H1 (cell line): Measurements from ENCODE around the gene MACF1. TPM values are rescaled to one million over a fixed set of nuclear protein-coding genes. Genes with fewer than 3 reads are reported as not detected.

Experiments
- CTCF ChIA-PET: fragments of 300-600 bp; sonication (Branson Sonifier 250); formaldehyde crosslinking; loops from one replicate; lab custom pipeline; 2021; ENCODE audit not compliant: partially characterized antibody; lab: Charles Lee
- POLR2A ChIA-PET: fragments of 300-600 bp; sonication (Branson Sonifier 250); formaldehyde crosslinking; loops from one replicate; lab custom pipeline; 2021; ENCODE audit warnings: inconsistent platforms; ENCODE audit not compliant: partially characterized antibody; lab: Charles Lee
- DNase-seq, 2 experiments: peaks; one replicate each; pipeline versions ENCODE4 v3.0.0 to v3.0.0-alpha.2; 2010 to 2022; ENCODE audit warnings: low spot score in 2 of 2, low read depth in 1 of 2, mixed read lengths in 1 of 2
- FAIRE-seq: peaks from 2 replicates; lab custom pipeline; 2011; peaks lifted over from hg19 to GRCh38; lab: Jason Lieb, UNC
- H2AFZ ChIP-seq: 2 replicates; pipeline ENCODE4 v1.8.1; 2012; ENCODE audit warnings: low read length, inconsistent platforms
- H2AK5ac ChIP-seq: 2 replicates; pipeline ENCODE4 v1.6.1; 2013; ENCODE audit warnings: low read depth, low read length
- H2BK120ac ChIP-seq: replicated peaks from 2 replicates; pipeline ENCODE3; 2013; ENCODE audit warnings: low read depth, low read length, inconsistent platforms
- H2BK12ac ChIP-seq: 2 replicates; pipeline ENCODE4 v1.6.1; 2013; ENCODE audit warnings: low read depth, low read length
- H2BK15ac ChIP-seq: 2 replicates; pipeline ENCODE4 v1.6.1; 2013; ENCODE audit warnings: low read length
- H2BK20ac ChIP-seq: 2 replicates; pipeline ENCODE4 v1.6.1; 2013; ENCODE audit warnings: low read length
- H2BK5ac ChIP-seq: 2 replicates; pipeline ENCODE4 v1.6.1; 2013; ENCODE audit warnings: low read depth, low read length
- H3K14ac ChIP-seq: 2 replicates; pipeline ENCODE4 v1.6.1; 2013; ENCODE audit warnings: inconsistent platforms; ENCODE audit not compliant: insufficient read length
- H3K18ac ChIP-seq: 2 replicates; pipeline ENCODE4 v1.6.1; 2013; ENCODE audit warnings: low read length; ENCODE audit errors: extremely low read depth
- H3K23ac ChIP-seq: 2 replicates; pipeline ENCODE4 v1.6.1; 2013; ENCODE audit warnings: inconsistent platforms; ENCODE audit not compliant: insufficient read length
- H3K23me2 ChIP-seq: 2 replicates; pipeline ENCODE4 v1.6.1; 2013; ENCODE audit warnings: low read depth, low read length
- H3K27ac ChIP-seq: 2 replicates; pipeline ENCODE4 v1.6.1; 2011; ENCODE audit warnings: low read depth, low read length, inconsistent platforms
- H3K27me3 ChIP-seq, 4 experiments: replicated peaks in 1 of 4; 1 replicate in 1 of 4; 2 replicates in 3 of 4; pipeline versions ENCODE4 v1.6.1 to v1.8.1; 2011 to 2013; ENCODE audit warnings: low read length in 3 of 4, mild to moderate bottlenecking in 3 of 4, inconsistent platforms in 2 of 4, mixed read lengths in 2 of 4, moderate library complexity in 1 of 4; ENCODE audit not compliant: control insufficient read depth in 3 of 4, insufficient read depth in 3 of 4; ENCODE audit errors: extremely low read depth in 1 of 4
- H3K36me3 ChIP-seq, 4 experiments: 2 replicates each; pipeline versions ENCODE4 v1.6.1 to v1.8.1; 2011 to 2013; ENCODE audit warnings: mild to moderate bottlenecking in 4 of 4, low read length in 3 of 4, moderate library complexity in 2 of 4, control low read depth in 1 of 4, inconsistent platforms in 1 of 4; ENCODE audit not compliant: insufficient read depth in 4 of 4, control insufficient read depth in 2 of 4
- H3K4ac ChIP-seq: replicated peaks from 2 replicates; pipeline ENCODE3; 2013; ENCODE audit warnings: low read length, low read depth, mixed read lengths, inconsistent platforms; ENCODE audit not compliant: insufficient read length
- H3K4me1 ChIP-seq, 4 experiments: replicated peaks in 1 of 4; 1 replicate in 1 of 4; 2 replicates in 3 of 4; pipeline versions ENCODE4 v1.6.1 to v1.8.1; 2011 to 2013; ENCODE audit warnings: low read length in 3 of 4, inconsistent platforms in 2 of 4, mixed read lengths in 1 of 4; ENCODE audit not compliant: insufficient read depth in 4 of 4, control insufficient read depth in 3 of 4
- H3K4me2 ChIP-seq, 2 experiments: 2 replicates each; pipeline versions ENCODE4 v1.6.1 to v1.8.1; 2011 to 2013; ENCODE audit warnings: low read depth in 2 of 2, low read length in 2 of 2, control low read depth in 1 of 2, inconsistent platforms in 1 of 2, mild to moderate bottlenecking in 1 of 2; ENCODE audit not compliant: insufficient read depth in 1 of 2
- H3K4me3 ChIP-seq, 4 experiments: fragments of 200-600, 300-600 bp in 1 of 4; sonication (generic), shearing (Covaris generic), sonication (Bioruptor Twin) in 1 of 4; 2 replicates each; pipeline versions ENCODE4 v1.5.1 to v1.8.1; 2011 to 2016; ENCODE audit warnings: low read length in 4 of 4, low read depth in 3 of 4, control low read depth in 2 of 4, inconsistent platforms in 2 of 4, mild to moderate bottlenecking in 2 of 4, mixed read lengths in 1 of 4, moderate library complexity in 1 of 4; ENCODE audit not compliant: insufficient read depth in 2 of 4; ENCODE audit errors: extremely low read depth in 1 of 4
- H3K56ac ChIP-seq: replicated peaks from 2 replicates; pipeline ENCODE3; 2013; ENCODE audit warnings: low read depth, mild to moderate bottlenecking, mixed read lengths, low read length, inconsistent platforms; ENCODE audit not compliant: insufficient read length
- H3K79me1 ChIP-seq: 2 replicates; pipeline ENCODE4 v1.6.1; 2013; ENCODE audit warnings: low read depth, low read length, control low read depth
- H3K79me2 ChIP-seq, 2 experiments: 2 replicates each; pipeline versions ENCODE4 v1.6.1 to v1.8.1; 2012 to 2013; ENCODE audit warnings: low read length in 2 of 2, mild to moderate bottlenecking in 2 of 2, inconsistent platforms in 1 of 2; ENCODE audit not compliant: insufficient read depth in 2 of 2, control insufficient read depth in 1 of 2
- H3K9ac ChIP-seq, 4 experiments: replicated peaks in 1 of 4; 1 replicate in 1 of 4; 2 replicates in 3 of 4; pipeline versions ENCODE4 v1.6.1 to v1.8.1; 2011 to 2013; ENCODE audit warnings: low read depth in 3 of 4, low read length in 3 of 4, control low read depth in 2 of 4, mild to moderate bottlenecking in 2 of 4, moderate library complexity in 2 of 4, inconsistent platforms in 1 of 4; ENCODE audit errors: extremely low read depth in 1 of 4
- H3K9me3 ChIP-seq, 2 experiments: 2 replicates each; pipeline versions ENCODE4 v1.6.1 to v1.8.1; 2012 to 2013; ENCODE audit warnings: mild to moderate bottlenecking in 2 of 2, moderate library complexity in 2 of 2, control low read depth in 1 of 2, inconsistent platforms in 1 of 2, low read depth in 1 of 2, low read length in 1 of 2, mixed read lengths in 1 of 2; ENCODE audit not compliant: insufficient read depth in 2 of 2
- H4K20me1 ChIP-seq, 2 experiments: replicated peaks in 1 of 2; 2 replicates each; pipeline versions ENCODE3 to v1.8.1; 2011 to 2013; ENCODE audit warnings: inconsistent platforms in 2 of 2, low read length in 2 of 2, mild to moderate bottlenecking in 1 of 2; ENCODE audit not compliant: insufficient read depth in 2 of 2, control insufficient read depth in 1 of 2
- H4K5ac ChIP-seq: 2 replicates; pipeline ENCODE4 v1.6.1; 2013; ENCODE audit warnings: low read length, low read depth, mixed read lengths, inconsistent platforms; ENCODE audit not compliant: insufficient read length
- H4K8ac ChIP-seq: 2 replicates; pipeline ENCODE4 v1.8.0; 2013; ENCODE audit warnings: mild to moderate bottlenecking, moderate library complexity, low read length, inconsistent platforms; ENCODE audit not compliant: insufficient read depth; ENCODE audit errors: extremely low read depth
- H4K91ac ChIP-seq: replicated peaks from 2 replicates; pipeline ENCODE3; 2013; ENCODE audit warnings: low read length, mixed read lengths, inconsistent platforms; ENCODE audit not compliant: insufficient read length
- BACH1 ChIP-seq: IDR thresholded peaks from 2 replicates; pipeline ENCODE4 v1.6.1; 2012; ENCODE audit warnings: low read length, improper control_type of control experiment
- KDM1A ChIP-seq: fragments of 200-600, 300-600 bp; sonication (generic); IDR thresholded peaks from 2 replicates; pipeline ENCODE4 v1.7.1; 2016; ENCODE audit warnings: mild to moderate bottlenecking, low read length, borderline replicate concordance
- KDM4A ChIP-seq: IDR thresholded peaks from one replicate; pipeline ENCODE4 v1.7.1; 2012; ENCODE audit warnings: low read depth, mild to moderate bottlenecking, moderate library complexity, low read length, inconsistent platforms; ENCODE audit not compliant: severe bottlenecking
- SIRT6 ChIP-seq: IDR thresholded peaks from one replicate; pipeline ENCODE4 v1.7.1; 2012; ENCODE audit warnings: low read length, inconsistent platforms
- TBP ChIP-seq: IDR thresholded peaks from 2 replicates; pipeline ENCODE4 v1.6.1; 2011; ENCODE audit warnings: low read depth, low read length, improper control_type of control experiment
- WGBS, 2 experiments: shearing (Covaris generic) in 1 of 2; methylation state at CpG; one replicate each; pipeline versions ENCODE4 v1.1.6 to v1.1.7; 2013 to 2015; ENCODE audit warnings: low lambda C conversion rate in 2 of 2, mixed read lengths in 2 of 2, inconsistent platforms in 1 of 2, low coverage in 1 of 2, missing lambda C conversion rate in 1 of 2; ENCODE audit not compliant: insufficient replicate concordance in 2 of 2, insufficient coverage in 1 of 2, insufficient read length in 1 of 2; ENCODE audit errors: extremely low coverage in 1 of 2, missing lambda C conversion rate in 1 of 2; 5-methylcytosine and 5-hydroxymethylcytosine counted together
- polyA plus RNA-seq, 7 experiments: library from polyadenylated mRNA; depleted of rRNA in 3 of 7; stranded (reverse) in 5 of 7; unstranded in 2 of 7; fragments of >200 nt in 5 of 7; fragments of 200-250 nt in 2 of 7; gene quantifications; 1 replicate in 5 of 7; 2 replicates in 1 of 7; 4 replicates in 1 of 7; pipeline versions ENCODE4 v1.2.1 to v1.2.3, GENCODE V29; 2011 to 2013; ENCODE audit warnings: missing spikeins in 2 of 7, mixed read lengths in 2 of 7
- total RNA-seq: library from RNA; stranded (reverse); fragmentation: NEBNext Ultra II Directional; extraction: Animal tissue kit (Norgen Biotek cat#: 25700); gene quantifications from 2 replicates; pipeline ENCODE4 v1.2.1, GENCODE V29; 2021

MACF1 gene
- total and polyA plus RNA-seq, 2 of the 8 experiments (the other 6 are each of a cell fraction or from before 2014, with no cell fraction given), result 59.8 to 285 TPM

- H3K9me3 ChIP-seq, result no peaks in the 10 kb centered on the region
- POLR2A ChIA-PET, result interaction anchor here (0.9 kb wide), 1 partner anchor 16 kb away, joined by 3 read pairs; no protein-coding TSS in a partner anchor
- CTCF ChIA-PET, result interaction anchor here (0.6 to 1.1 kb wide), 4 partner anchors 10 to 139 kb away, joined by 3 to 4 read pairs (median 4); no protein-coding TSS in a partner anchor
These were observed 254.5 kb downstream of the MACF1 start for GRCh38 chr1:39458991-39459390.

More at GRCh38 chr1:39458991-39459390, 254.5 kb downstream of the MACF1 start:
- Histone ChIP-seq H3K23me2 (no peaks in the 10 kb centered on the region), H3K23ac (no peak overlapping the region), H2BK120ac (no peak overlapping the region), H4K91ac (no peak overlapping the region), H2BK5ac (no peak overlapping the region), H3K27me3 (no peaks in the 10 kb centered on the region), H3K56ac (no peak overlapping the region), H3K14ac (no peak overlapping the region), H3K4me2 (no peak overlapping the region), H3K4ac (no peak overlapping the region), H3K9ac (no peak overlapping the region), H3K4me1 (no peaks in the 10 kb centered on the region), H3K4me3 (no peak overlapping the region), H4K20me1 (no peaks in the 10 kb centered on the region), H4K5ac (no peak overlapping the region), H2AK5ac (no peak overlapping the region), H3K79me2 (no peaks in the 10 kb centered on the region), H3K18ac (no peak overlapping the region), H3K79me1 (no peaks in the 10 kb centered on the region)
- no peak for FAIRE-seq
- no peak for TF ChIP-seq TBP
- TF ChIP-seq KDM4A, result no peak
- no peak for TF ChIP-seq BACH1
- no peak for TF ChIP-seq SIRT6
- TF ChIP-seq KDM1A, result no peak
- TF ChIP-seq, all 59 proteins: peak for 0
- no peak overlapping the region; the same call in 1 of the 2 replicates for H4K8ac ChIP-seq
- H2BK20ac ChIP-seq, result no peak overlapping the region
- no peak overlapping the region for H3K27ac ChIP-seq
- H2BK12ac ChIP-seq, result no peak overlapping the region
- no peak for DNase-seq
- H2BK15ac ChIP-seq, result no peak overlapping the region
- no peak overlapping the region for H2AFZ ChIP-seq
- H3K36me3 ChIP-seq, result peaks cover 58 to 94% (median 86%) of the 10 kb centered on the region in 4 experiments
- 94% methylated on average over 4 of the region's 4 CpGs; no CpG with 5 or more reads in 1 of the 2 experiments for WGBS, 2 experiments
